ENCODE results near the gene KLHL14. TPM values are rescaled to one million over a fixed set of nuclear protein-coding genes. Genes with fewer than 3 reads are reported as not detected.
"Not testable (repeated sequence)": the region's sequence is repeated elsewhere in the genome, so short reads cannot be mapped to it uniquely, and the experiment has no call there.

Gene KLHL14
- polyA plus RNA-seq, 1 experiment: not detected

GRCh38 chr18:32798209-32798960 lies 25.6 kb upstream of the KLHL14 start:
- ChIA-PET POLR2A (no interaction called here), CTCF (no interaction called here)
- Histone ChIP-seq H3K4me3 (ENCODE audit: low read depth, low read length) (no peak overlapping the region), H3K9me3 (ENCODE audit: control insufficient read depth, insufficient read depth, low read length) (peaks cover 3% of the 10 kb centered on the region; the same call in 1 of the 2 replicates), H3K27me3 (ENCODE audit: control insufficient read depth, insufficient read depth, low read length) (no peaks in the 10 kb centered on the region), H3K27ac (ENCODE audit: low read depth, low read length) (no peak overlapping the region)
- TF ChIP-seq CTCF (IDR thresholded peaks at IDR 0.05; ENCODE audit: low read depth, low read length): no peak
- no peak for DNase-seq (ENCODE audit: low read depth, low spot score)

DNA sequence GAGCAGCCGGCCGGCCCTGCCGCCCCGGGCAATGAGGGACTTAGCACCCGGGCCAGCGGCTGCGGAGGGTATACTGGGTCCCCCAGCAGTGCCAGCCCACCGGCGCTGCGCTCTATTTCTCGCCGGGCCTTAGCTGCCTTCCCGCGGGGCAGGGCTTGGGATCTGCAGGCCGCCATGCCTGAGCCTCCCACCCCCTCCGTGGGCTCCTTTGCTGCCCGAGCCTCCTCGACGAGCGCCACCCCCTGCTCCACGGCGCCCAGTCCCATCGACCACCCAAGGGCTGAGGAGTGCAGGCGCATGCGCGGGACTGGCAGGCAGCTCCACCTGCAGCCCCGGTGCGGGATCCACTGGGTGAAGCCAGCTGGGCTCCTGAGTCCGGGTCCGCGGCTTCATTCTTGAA lies 21.8 kb upstream of the KLHL14 start:
- H3K9me3 ChIP-seq (ENCODE audit: control insufficient read depth, insufficient read depth, low read length); CTCF ChIA-PET; H3K27me3 ChIP-seq (ENCODE audit: control insufficient read depth, insufficient read depth, low read length); H3K27ac ChIP-seq (ENCODE audit: low read depth, low read length); POLR2A ChIA-PET; DNase-seq (ENCODE audit: low read depth, low spot score); H3K4me3 ChIP-seq (ENCODE audit: low read depth, low read length): not testable (repeated sequence)

- CTCF ChIA-PET: no interaction called here
- peaks cover 1% of the 10 kb centered on the region for H3K27me3 ChIP-seq (ENCODE audit: control insufficient read depth, insufficient read depth, low read length)
- no peak overlapping the region for H3K27ac ChIP-seq (ENCODE audit: low read depth, low read length)
- H3K9me3 ChIP-seq (ENCODE audit: control insufficient read depth, insufficient read depth, low read length): no peaks in the 10 kb centered on the region
- TF ChIP-seq CTCF (IDR thresholded peaks at IDR 0.05; ENCODE audit: low read depth, low read length): no peak
- POLR2A ChIA-PET: no interaction called here
- no peak for DNase-seq (ENCODE audit: low read depth, low spot score)
- H3K4me3 ChIP-seq (ENCODE audit: low read depth, low read length): no peak overlapping the region
Observed at GRCh38 chr18:32779010-32779409, 6.2 kb upstream of the KLHL14 start.

DNA sequence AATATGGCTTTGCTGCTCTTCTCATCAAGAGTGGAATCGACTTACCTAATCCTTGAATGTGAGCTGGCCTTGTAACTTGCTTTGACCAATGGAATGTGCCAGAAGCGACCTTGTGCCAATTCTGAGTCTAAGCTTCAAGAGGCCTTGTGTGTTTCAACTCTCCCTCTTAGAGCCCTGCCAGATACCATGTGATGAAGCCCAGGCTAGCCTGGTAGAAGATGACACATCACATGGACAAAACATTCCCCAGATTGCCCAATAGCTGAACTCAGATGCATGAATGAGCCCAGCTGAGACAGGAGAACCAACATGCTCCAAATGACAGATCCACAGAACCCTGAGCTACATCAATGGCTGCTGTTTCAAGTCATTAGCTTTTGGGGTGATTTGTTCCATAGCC lies 4.2 kb upstream of the KLHL14 start:
- Histone ChIP-seq H3K27me3 (ENCODE audit: control insufficient read depth, insufficient read depth, low read length) (peaks cover 11% of the 10 kb centered on the region), H3K9me3 (ENCODE audit: control insufficient read depth, insufficient read depth, low read length) (no peaks in the 10 kb centered on the region), H3K4me3 (ENCODE audit: low read depth, low read length) (no peak overlapping the region), H3K27ac (ENCODE audit: low read depth, low read length) (no peak overlapping the region)
- TF ChIP-seq CTCF (IDR thresholded peaks at IDR 0.05; ENCODE audit: low read depth, low read length): no peak
- ChIA-PET CTCF (no interaction called here), POLR2A (no interaction called here)
- no peak for DNase-seq (ENCODE audit: low read depth, low spot score)

- DNase-seq (ENCODE audit: low read depth, low spot score): no peak
- Histone ChIP-seq H3K9me3 (ENCODE audit: control insufficient read depth, insufficient read depth, low read length) (no peaks in the 10 kb centered on the region), H3K27me3 (ENCODE audit: control insufficient read depth, insufficient read depth, low read length) (peaks cover 14% of the 10 kb centered on the region), H3K4me3 (ENCODE audit: low read depth, low read length) (no peak overlapping the region), H3K27ac (ENCODE audit: low read depth, low read length) (no peak overlapping the region)
- CTCF ChIA-PET: no interaction called here
- POLR2A ChIA-PET: no interaction called here
- TF ChIP-seq CTCF (IDR thresholded peaks at IDR 0.05; ENCODE audit: low read depth, low read length): no peak
Observed at GRCh38 chr18:32776561-32776960, 3.7 kb upstream of the KLHL14 start.
